Small intestine (tissue), 7 donors: Measurements from ENCODE around the gene PDZD8. TPM values are rescaled to one million over a fixed set of nuclear protein-coding genes. Genes with fewer than 3 reads are reported as not detected.
"Not testable (repeated sequence)": the region's sequence is repeated elsewhere in the genome, so short reads cannot be mapped to it uniquely, and the experiment has no call there.

Source experiments
- DNase-seq, 2 donors: peaks; one replicate each; pipeline versions ENCODE4 v3.0.0 to v3.0.0-alpha.2; 2013
- FAIRE-seq: peaks from 2 replicates; lab custom pipeline; 2012; peaks lifted over from hg19 to GRCh38; lab: Jason Lieb, UNC
- H3K27ac ChIP-seq, 3 donors: one replicate each; pipeline ENCODE4 v1.5.1; 2013; ENCODE audit warnings: low read length in 2 of 3, mild to moderate bottlenecking in 2 of 3, control low read depth in 1 of 3, inconsistent platforms in 1 of 3, low read depth in 1 of 3, moderate library complexity in 1 of 3
- H3K27me3 ChIP-seq, 3 donors: one replicate each; pipeline ENCODE4 v1.6.1; 2013; ENCODE audit warnings: low read length in 3 of 3, inconsistent platforms in 1 of 3; ENCODE audit not compliant: control insufficient read depth in 3 of 3, insufficient read depth in 3 of 3
- H3K36me3 ChIP-seq, 3 donors: one replicate each; pipeline ENCODE4 v1.6.1; 2013; ENCODE audit warnings: low read length in 3 of 3, inconsistent platforms in 1 of 3, low read depth in 1 of 3, mild to moderate bottlenecking in 1 of 3, moderate library complexity in 1 of 3; ENCODE audit not compliant: control insufficient read depth in 3 of 3, insufficient read depth in 2 of 3
- H3K4me1 ChIP-seq, 3 donors: one replicate each; pipeline ENCODE4 v1.6.1; 2013; ENCODE audit warnings: low read length in 2 of 3, inconsistent platforms in 1 of 3, low read depth in 1 of 3, mild to moderate bottlenecking in 1 of 3, moderate library complexity in 1 of 3; ENCODE audit not compliant: control insufficient read depth in 3 of 3, insufficient read depth in 2 of 3
- H3K4me3 ChIP-seq, 3 donors: one replicate each; pipeline ENCODE4 v1.5.1; 2013; ENCODE audit warnings: low read length in 3 of 3, control low read depth in 1 of 3, inconsistent platforms in 1 of 3, low read depth in 1 of 3, mild to moderate bottlenecking in 1 of 3, moderate library complexity in 1 of 3
- H3K9me3 ChIP-seq, 2 donors: one replicate each; pipeline ENCODE4 v1.6.1; 2013; ENCODE audit warnings: low read depth in 1 of 2, low read length in 1 of 2; ENCODE audit not compliant: control insufficient read depth in 2 of 2, insufficient read depth in 1 of 2
- WGBS, 3 donors: extraction: QIAGEN DNeasy Blood & Tissue Kit; methylation state at CpG; one replicate each; pipeline ENCODE4 v1.1.7; 2013; 5-methylcytosine and 5-hydroxymethylcytosine counted together
- polyA plus RNA-seq, 4 donors: library from polyadenylated mRNA; stranded (reverse) in 3 of 4; unstranded in 1 of 4; fragments of 200-250 nt in 3 of 4; fragments of 120-200 nt in 1 of 4; gene quantifications; one replicate each; pipeline versions ENCODE4 v1.2.1 to v1.2.3, GENCODE V29; 2013
- donor health status: healthy with polysubstance abuse.
- donor health status: control.
- donor health status: control.
- donor health status: Bipolar disorder and iron deficiency.
- donor health status: healthy.

Gene PDZD8
- polyA plus RNA-seq, 4 donors, result 5.8 to 37.8 (median 12.9) TPM

GRCh38 chr10:117312430-117312829, 62.8 kb downstream of the PDZD8 start:
- 88% methylated on average over 4 of the region's 4 CpGs for WGBS, 3 donors
- H3K27ac ChIP-seq, result no peak overlapping the region
- H3K27me3 ChIP-seq, result no peaks in the 10 kb centered on the region
- DNase-seq (no peak), FAIRE-seq (no peak)
- no peaks in the 10 kb centered on the region for H3K9me3 ChIP-seq
- H3K4me3 ChIP-seq, result no peak overlapping the region
- H3K36me3 ChIP-seq, result peaks cover 0 to 9% (median 3%) of the 10 kb centered on the region in 3 donors
- no peaks in the 10 kb centered on the region for H3K4me1 ChIP-seq

GRCh38 chr10:117311261-117311660, 64.0 kb downstream of the PDZD8 start:
- Histone ChIP-seq H3K4me1 (no peaks in the 10 kb centered on the region), H3K36me3 (peaks cover 0 to 9% (median 1%) of the 10 kb centered on the region in 3 donors), H3K9me3 (no peaks in the 10 kb centered on the region), H3K27ac (no peak overlapping the region), H3K27me3 (no peaks in the 10 kb centered on the region), H3K4me3 (no peak overlapping the region)
- WGBS, 3 donors, result 92 to 95% (median 95%) methylated on average over 5 of the region's 5 CpGs
- FAIRE-seq (no peak), DNase-seq (no peak)

- no peaks in the 10 kb centered on the region for H3K4me1 ChIP-seq
- no peak overlapping the region for H3K4me3 ChIP-seq
- FAIRE-seq, result no peak
- peaks cover 0 to 12% of the 10 kb centered on the region in 2 donors for H3K9me3 ChIP-seq
- H3K27ac ChIP-seq, result no peak overlapping the region
- no peaks in the 10 kb centered on the region for H3K27me3 ChIP-seq
- DNase-seq, result no peak
- peaks cover 0 to 9% (median 2%) of the 10 kb centered on the region in 3 donors for H3K36me3 ChIP-seq
Observed at GRCh38 chr10:117306674-117307073, 68.6 kb downstream of the PDZD8 start.

GRCh38 chr10:117303451-117303850, 71.8 kb downstream of the PDZD8 start:
- H3K27me3 ChIP-seq, DNase-seq, H3K4me3 ChIP-seq, H3K4me1 ChIP-seq, FAIRE-seq, H3K36me3 ChIP-seq, H3K27ac ChIP-seq: not testable (repeated sequence)
- 98 to 100% (median 99%) methylated on average over 3 of the region's 3 CpGs for WGBS, 3 donors
- H3K9me3 ChIP-seq, result peaks cover 0 to 15% of the 10 kb centered on the region in 2 donors

GRCh38 chr10:117300671-117301070, 74.6 kb downstream of the PDZD8 start:
- 95 to 100% (median 98%) methylated on average over 1 of the region's 1 CpG for WGBS, 3 donors
- Histone ChIP-seq H3K36me3 (peaks cover 0 to 9% (median 2%) of the 10 kb centered on the region in 3 donors), H3K4me3 (no peak overlapping the region), H3K27me3 (no peaks in the 10 kb centered on the region), H3K27ac (no peak overlapping the region), H3K9me3 (peaks cover 0 to 15% of the 10 kb centered on the region in 2 donors), H3K4me1 (no peaks in the 10 kb centered on the region)
- no peak for DNase-seq
- no peak for FAIRE-seq

GRCh38 chr10:117299435-117299834, 75.8 kb downstream of the PDZD8 start:
- Histone ChIP-seq H3K27ac (no peak overlapping the region), H3K4me3 (no peak overlapping the region), H3K9me3 (peaks cover 0 to 15% of the 10 kb centered on the region in 2 donors), H3K36me3 (peaks cover 0 to 6% (median 0%) of the 10 kb centered on the region in 3 donors), H3K4me1 (no peaks in the 10 kb centered on the region), H3K27me3 (no peaks in the 10 kb centered on the region)
- FAIRE-seq (no peak), DNase-seq (no peak)

- Histone ChIP-seq H3K36me3 (no peaks in the 10 kb centered on the region), H3K9me3 (peaks cover 0 to 7% of the 10 kb centered on the region in 2 donors), H3K27ac (no peak overlapping the region), H3K4me1 (no peaks in the 10 kb centered on the region), H3K27me3 (no peaks in the 10 kb centered on the region), H3K4me3 (no peak overlapping the region)
- no peak for FAIRE-seq
- 64 to 82% (median 82%) methylated on average over 1 of the region's 1 CpG for WGBS, 3 donors
- DNase-seq, result no peak
Observed at GRCh38 chr10:117298219-117298618, 77.0 kb downstream of the PDZD8 start.

- 97 to 100% (median 97%) methylated on average over 2 of the region's 2 CpGs for WGBS, 3 donors
- DNase-seq (no peak), FAIRE-seq (no peak)
- no peaks in the 10 kb centered on the region for H3K27me3 ChIP-seq
- H3K4me3 ChIP-seq, result no peak overlapping the region
- H3K9me3 ChIP-seq, result no peaks in the 10 kb centered on the region
- peaks cover 0 to 3% (median 0%) of the 10 kb centered on the region in 3 donors for H3K36me3 ChIP-seq
- H3K27ac ChIP-seq, result no peak overlapping the region
- H3K4me1 ChIP-seq, result no peaks in the 10 kb centered on the region
Observed at GRCh38 chr10:117294735-117295134, 80.5 kb downstream of the PDZD8 start.

- no peak for DNase-seq
- Histone ChIP-seq H3K4me1 (no peaks in the 10 kb centered on the region), H3K4me3 (no peak overlapping the region), H3K27ac (no peak overlapping the region), H3K27me3 (no peaks in the 10 kb centered on the region), H3K36me3 (peaks cover 0 to 4% (median 3%) of the 10 kb centered on the region in 3 donors), H3K9me3 (no peaks in the 10 kb centered on the region)
- WGBS, 3 donors, result 98 to 100% (median 100%) methylated on average over 1 of the region's 1 CpG
- no peak for FAIRE-seq
Observed at GRCh38 chr10:117294039-117294645, 81.1 kb downstream of the PDZD8 start.
